HG02798 (cell line): Measurements from ENCODE around the gene C6orf15.

Experiments used
- ATAC-seq: cut with Tn5 transposase; IDR thresholded peaks from one replicate; pipeline ENCODE4 v1.9.1; 2021; ENCODE audit warnings: mild to moderate bottlenecking; ENCODE audit not compliant: unreplicated experiment, poor library complexity

The C6orf15 gene

GRCh38 chr6:31132806-31133205 lies 20.4 kb upstream of the C6orf15 start:
- ATAC-seq, result no peak

- ATAC-seq, result no peak
These were observed 19.2 kb upstream of the C6orf15 start for GRCh38 chr6:31131595-31131994.

GRCh38 chr6:31130751-31131150 lies 18.4 kb upstream of the C6orf15 start:
- no peak for ATAC-seq

GRCh38 chr6:31129130-31129529 lies 16.8 kb upstream of the C6orf15 start:
- no peak for ATAC-seq

- ATAC-seq, result peak; percentile 40
These were observed 15.8 kb upstream of the C6orf15 start for GRCh38 chr6:31128093-31128676.

- no peak for ATAC-seq
These were observed 14.2 kb upstream of the C6orf15 start for GRCh38 chr6:31126396-31127175.

- no peak for ATAC-seq
These were observed 13.4 kb upstream of the C6orf15 start for GRCh38 chr6:31125586-31126363.

GRCh38 chr6:31125162-31125561 lies 12.8 kb upstream of the C6orf15 start:
- ATAC-seq, result no peak

- no peak for ATAC-seq
These were observed 10.7 kb upstream of the C6orf15 start for GRCh38 chr6:31122791-31123706.

- ATAC-seq, result no peak
These were observed 8.9 kb upstream of the C6orf15 start for GRCh38 chr6:31121131-31121790.

GRCh38 chr6:31120151-31120915 lies 8.0 kb upstream of the C6orf15 start, which contains the start of gene CDSN:
TSS of gene CDSN (minus strand) at chr6:31120446. CDS start at chr6:31120419, 27 bp downstream.
- no peak for ATAC-seq

GRCh38 chr6:31118178-31118577 lies 5.8 kb upstream of the C6orf15 start:
- no peak for ATAC-seq

- no peak for ATAC-seq
These were observed 4.4 kb upstream of the C6orf15 start for GRCh38 chr6:31116661-31117385.

- ATAC-seq, result no peak
These were observed 3.7 kb upstream of the C6orf15 start for GRCh38 chr6:31115941-31116560.

- ATAC-seq, result no peak
These were observed 2.8 kb upstream of the C6orf15 start for GRCh38 chr6:31114970-31115849.

GRCh38 chr6:31114541-31114878 lies 2.1 kb upstream of the C6orf15 start, which contains the start of gene PSORS1C1:
TSS of gene PSORS1C1 (plus strand) at chr6:31114800. CDS start at chr6:31129633, 14,833 bp downstream.
- ATAC-seq, result no peak
